Astrocyte (in vitro differentiated cells and primary cell): ENCODE results near the gene SLC18A2.

ENCODE experiments used
- CTCF ChIP-seq: IDR thresholded peaks from 2 replicates; pipeline ENCODE4 v1.5.1; 2011; ENCODE audit warnings: low read depth, mild to moderate bottlenecking, inconsistent platforms, low read length, moderate library complexity; ENCODE audit not compliant: insufficient read depth
- EZH2 ChIP-seq: IDR thresholded peaks from 2 replicates; pipeline ENCODE4 v1.6.1; 2012; ENCODE audit warnings: mild to moderate bottlenecking, low read length, inconsistent platforms; ENCODE audit not compliant: insufficient read depth

GRCh38 chr10:117239051-117239450, 1.9 kb upstream of the SLC18A2 start:
- TF ChIP-seq EZH2 (no peak), CTCF (no peak)
